Natural killer cell treated with Interleukin-12 subunit alpha and Interleukin-12 subunit beta and Interleukin-15 and Interleukin-18, amount 100 ng/mL, for 72 hours (primary cell): ENCODE results near the gene CFAP54. TPM values are rescaled to one million over a fixed set of nuclear protein-coding genes. Genes with fewer than 3 reads are reported as not detected.
"Not testable (repeated sequence)": the region's sequence is repeated elsewhere in the genome, so short reads cannot be mapped to it uniquely, and the experiment has no call there.

Source experiments
- ATAC-seq, 2 donors: fragments of 150-1000 bp; cut with Tn5 transposase in 1 of 2; sonication (Bioruptor Pico), chemical (Tn5 transposase) in 1 of 2; 2 replicates each; pipeline ENCODE4 v1.10.0; 2021
- DNase-seq: peaks from one replicate; pipeline ENCODE4 v3.0.0; 2022; ENCODE audit warnings: low spot score
- H3K27ac Mint-ChIP-seq, 2 donors: 1 replicate in 1 of 2; 2 replicates in 1 of 2; pipeline ENCODE4 v1.8.0; 2022; ENCODE audit warnings: mixed read lengths in 2 of 2, mild to moderate bottlenecking in 1 of 2, moderate library complexity in 1 of 2
- H3K27me3 Mint-ChIP-seq, 2 donors: 1 replicate in 1 of 2; 2 replicates in 1 of 2; pipeline ENCODE4 v1.8.0; 2022; ENCODE audit warnings: mixed read lengths in 2 of 2
- H3K36me3 Mint-ChIP-seq: one replicate; pipeline ENCODE4 v1.8.0; 2022; ENCODE audit warnings: mixed read lengths
- H3K4me1 Mint-ChIP-seq, 2 donors: 1 replicate in 1 of 2; 2 replicates in 1 of 2; pipeline ENCODE4 v1.8.0; 2022; ENCODE audit warnings: low read depth in 2 of 2, mixed read lengths in 2 of 2, mild to moderate bottlenecking in 1 of 2
- H3K4me3 Mint-ChIP-seq: one replicate; pipeline ENCODE4 v1.8.0; 2022; ENCODE audit warnings: mixed read lengths
- H3K9me3 Mint-ChIP-seq: 2 replicates; pipeline ENCODE4 v1.8.0; 2022; ENCODE audit warnings: mixed read lengths
- total RNA-seq, 2 donors: library from RNA; stranded (reverse); gene quantifications; one replicate each; pipeline ENCODE4 v1.2.3, GENCODE V29; 2022

The CFAP54 gene
- total RNA-seq, 2 donors from 2014 or later = 0.14 to 0.50 TPM

DNA sequence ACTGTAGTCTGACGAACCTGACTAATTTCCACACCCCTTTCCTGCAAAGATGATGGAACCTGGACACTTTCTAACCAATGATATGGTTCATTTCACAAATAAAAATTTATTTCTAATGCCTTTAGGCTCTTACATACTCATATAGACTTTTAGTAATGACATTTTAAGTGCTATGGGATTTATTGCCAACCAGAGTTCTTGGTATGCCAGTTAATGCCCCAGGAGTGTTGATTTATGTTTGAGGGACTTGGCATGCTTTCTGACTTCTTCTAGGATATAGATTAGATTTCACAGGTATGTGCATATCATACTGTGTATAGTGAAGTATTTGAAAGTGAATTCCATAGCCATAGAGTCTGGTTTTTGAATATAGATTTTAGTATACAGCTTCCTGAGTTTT, 159.5 kb downstream of the CFAP54 start:
- Mint-ChIP-seq H3K4me3 (no peak overlapping the region), H3K4me1 (no peaks in the 10 kb centered on the region), H3K9me3 (peaks cover 4% of the 10 kb centered on the region), H3K36me3 (no peaks in the 10 kb centered on the region), H3K27me3 (peaks cover 14 to 15% of the 10 kb centered on the region in 2 donors), H3K27ac (no peak overlapping the region)
- ATAC-seq (no peak), DNase-seq (no peak)

DNA sequence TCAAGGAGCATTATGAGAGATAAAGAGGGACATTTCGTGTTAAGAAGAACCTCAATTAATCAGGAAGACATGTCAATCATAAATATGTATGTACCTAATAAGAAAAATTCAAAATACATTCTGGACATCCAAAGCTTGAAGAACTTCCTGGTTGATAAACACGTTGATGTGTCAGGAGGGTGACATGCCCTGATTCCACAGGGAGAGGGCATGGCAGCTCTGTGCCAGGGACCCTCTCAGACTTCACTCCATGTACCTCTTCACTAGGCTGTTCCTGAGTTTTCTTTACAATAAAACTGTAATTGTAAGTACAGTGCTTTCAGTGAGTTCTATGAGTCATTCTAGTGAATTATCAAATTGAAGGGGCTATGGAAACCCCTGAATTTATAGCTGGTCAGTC, 163.5 kb downstream of the CFAP54 start:
- ATAC-seq = no peak
- Mint-ChIP-seq H3K4me1 (no peaks in the 10 kb centered on the region), H3K27me3 (peaks cover 11 to 21% of the 10 kb centered on the region in 2 donors), H3K9me3 (no peaks in the 10 kb centered on the region), H3K27ac (no peak overlapping the region), H3K4me3 (no peak overlapping the region), H3K36me3 (no peaks in the 10 kb centered on the region)
- no peak for DNase-seq

DNA sequence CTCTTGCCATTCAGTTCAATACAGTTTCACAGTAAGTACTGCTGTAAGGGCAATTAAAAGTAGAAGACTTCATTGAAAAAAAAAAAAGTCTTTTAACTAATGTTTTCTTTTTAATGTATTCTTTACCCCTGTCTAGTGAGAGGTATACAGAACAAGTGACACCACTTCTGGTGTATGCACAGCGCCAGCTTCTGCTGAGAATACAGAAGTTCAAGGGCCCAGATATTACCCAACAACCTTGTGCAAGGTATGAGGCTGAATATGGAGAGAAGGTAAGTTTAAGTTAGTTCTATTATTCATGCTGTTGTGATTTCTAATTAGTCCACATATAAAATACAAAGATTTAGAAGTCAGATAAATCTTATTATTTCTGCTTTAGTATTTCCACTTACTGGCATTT, 168.7 kb downstream of the CFAP54 start:
- H3K36me3 Mint-ChIP-seq = no peaks in the 10 kb centered on the region
- H3K9me3 Mint-ChIP-seq = no peaks in the 10 kb centered on the region
- H3K27ac Mint-ChIP-seq = no peak overlapping the region
- H3K4me1 Mint-ChIP-seq = no peaks in the 10 kb centered on the region
- DNase-seq (no peak), ATAC-seq (no peak)
- H3K27me3 Mint-ChIP-seq = peaks cover 14 to 28% of the 10 kb centered on the region in 2 donors
- no peak overlapping the region for H3K4me3 Mint-ChIP-seq

DNA sequence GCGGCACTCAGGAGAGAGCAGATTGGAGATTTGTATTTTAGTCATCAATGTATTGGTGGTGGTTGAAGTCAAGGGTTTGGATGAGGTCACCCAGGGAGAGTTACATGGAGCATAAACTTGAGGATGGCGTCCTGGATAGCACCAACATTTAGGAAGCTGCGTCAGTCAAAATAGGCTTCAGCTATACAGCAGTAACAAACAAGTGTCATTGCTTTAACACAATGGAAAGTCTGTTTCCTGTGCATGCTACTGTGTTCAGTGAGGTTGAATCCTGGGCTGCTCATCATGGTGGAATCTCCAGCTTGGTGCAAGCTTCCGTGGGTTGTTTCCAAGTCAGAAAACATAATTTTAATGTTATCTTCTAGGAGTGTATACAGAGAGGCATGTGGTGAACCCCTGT, 180.4 kb downstream of the CFAP54 start:
- Mint-ChIP-seq H3K4me1 (no peaks in the 10 kb centered on the region), H3K4me3 (no peak overlapping the region), H3K36me3 (no peaks in the 10 kb centered on the region), H3K27ac (no peak overlapping the region), H3K9me3 (no peaks in the 10 kb centered on the region), H3K27me3 (peaks cover 10 to 29% of the 10 kb centered on the region in 2 donors)
- ATAC-seq (no peak), DNase-seq (no peak)

DNA sequence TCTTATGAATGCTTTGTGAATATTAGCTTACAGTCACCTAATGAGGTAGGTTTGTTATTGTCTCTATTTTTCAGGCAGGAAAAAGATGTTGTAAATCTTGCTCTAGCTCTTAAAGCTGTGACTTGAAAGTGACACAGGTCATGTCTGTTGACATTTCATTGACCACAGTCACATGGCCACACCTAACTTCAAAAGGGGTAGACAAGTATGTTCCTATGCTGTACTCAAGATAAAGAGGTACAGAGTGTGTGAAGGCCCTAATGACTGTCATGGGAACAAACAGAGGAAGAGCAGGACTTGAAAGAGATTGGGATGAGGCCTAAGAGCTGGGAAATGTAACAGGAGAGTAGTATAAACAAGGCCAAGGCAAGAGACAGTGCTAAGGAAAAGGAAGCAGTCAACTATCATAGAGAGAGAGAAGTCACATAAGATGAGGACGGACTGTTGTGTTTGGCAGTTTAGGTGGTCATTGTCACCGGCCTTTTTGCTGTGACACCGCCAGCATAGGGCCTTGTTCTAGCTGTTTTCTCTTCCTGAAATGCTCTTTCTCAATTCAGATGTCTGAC, 181.0 kb downstream of the CFAP54 start:
- no peak overlapping the region for H3K4me3 Mint-ChIP-seq

DNA sequence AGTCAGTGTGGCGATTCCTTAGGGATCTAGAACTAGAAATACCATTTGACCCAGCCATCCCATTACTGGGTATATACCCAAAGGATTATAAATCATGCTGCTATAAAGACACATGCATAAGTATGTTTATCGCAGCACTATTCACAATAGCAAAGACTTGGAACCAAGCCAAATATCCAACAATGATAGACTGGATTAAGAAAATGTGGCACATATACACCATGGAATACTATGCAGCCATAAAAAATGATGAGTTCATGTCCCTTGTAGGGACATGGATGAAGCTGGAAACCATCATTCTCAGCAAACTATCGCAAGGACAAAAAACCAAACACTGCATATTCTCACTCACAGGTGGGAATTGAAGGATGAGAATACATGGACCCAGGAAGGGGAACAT, 186.1 kb downstream of the CFAP54 start:
- H3K27ac Mint-ChIP-seq, ATAC-seq, H3K9me3 Mint-ChIP-seq, H3K36me3 Mint-ChIP-seq, H3K4me3 Mint-ChIP-seq, H3K4me1 Mint-ChIP-seq, DNase-seq: not testable (repeated sequence)
- peaks cover 16 to 29% of the 10 kb centered on the region in 2 donors for H3K27me3 Mint-ChIP-seq

More for the DNA sequence above, 181.0 kb downstream of the CFAP54 start:
- Mint-ChIP-seq H3K27ac (no peak overlapping the region), H3K36me3 (no peaks in the 10 kb centered on the region), H3K4me1 (no peaks in the 10 kb centered on the region), H3K9me3 (no peaks in the 10 kb centered on the region), H3K27me3 (peaks cover 10 to 24% of the 10 kb centered on the region in 2 donors)
- DNase-seq (no peak), ATAC-seq (no peak)

DNA sequence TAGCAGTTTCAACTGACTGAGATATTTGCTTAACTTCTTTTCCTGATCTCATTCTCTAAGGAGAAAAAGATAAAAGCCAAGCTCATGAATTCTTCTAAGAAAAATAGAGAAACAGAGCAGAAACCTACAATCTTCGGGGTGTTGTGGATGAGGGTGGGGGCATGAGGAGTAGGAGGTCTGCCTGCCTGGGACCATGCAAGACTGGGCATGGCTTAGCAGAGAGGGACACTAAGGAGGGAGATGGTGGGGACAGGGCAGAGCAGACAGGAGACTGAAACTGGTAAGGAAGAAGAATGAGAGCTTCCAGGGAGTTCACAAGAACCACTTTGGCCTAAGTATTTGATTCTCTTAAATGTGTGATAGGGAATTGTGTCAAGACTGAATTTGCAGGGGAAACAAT, 188.0 kb downstream of the CFAP54 start:
- Mint-ChIP-seq H3K27me3 (peaks cover 12 to 21% of the 10 kb centered on the region in 2 donors), H3K9me3 (no peaks in the 10 kb centered on the region), H3K4me1 (no peaks in the 10 kb centered on the region), H3K27ac (no peak overlapping the region), H3K36me3 (no peaks in the 10 kb centered on the region), H3K4me3 (no peak overlapping the region)
- ATAC-seq = no peak
- no peak for DNase-seq

DNA sequence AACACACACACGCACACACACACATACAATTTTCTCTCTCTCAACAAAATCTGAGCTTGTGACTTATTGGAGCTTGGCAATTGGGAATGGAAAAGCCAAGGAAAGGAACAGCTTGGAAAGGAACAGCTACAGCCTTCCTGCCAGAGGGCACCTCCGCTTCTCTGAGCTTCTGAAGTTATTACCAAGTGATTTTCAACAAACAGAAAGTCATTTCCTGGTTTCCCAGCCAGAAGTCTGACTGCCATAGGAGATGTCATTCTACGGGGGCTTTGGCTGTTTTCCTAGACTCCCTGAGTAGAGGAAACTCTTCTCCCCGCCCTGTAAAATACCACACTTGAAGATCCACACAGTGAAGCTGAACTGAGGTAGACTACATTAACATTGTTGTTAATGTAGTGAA, 198.3 kb downstream of the CFAP54 start:
- Mint-ChIP-seq H3K27ac (no peak overlapping the region), H3K27me3 (peaks cover 15 to 16% of the 10 kb centered on the region in 2 donors), H3K9me3 (peaks cover 2% of the 10 kb centered on the region), H3K4me3 (no peak overlapping the region), H3K36me3 (no peaks in the 10 kb centered on the region), H3K4me1 (no peaks in the 10 kb centered on the region)
- DNase-seq (no peak), ATAC-seq (no peak)

DNA sequence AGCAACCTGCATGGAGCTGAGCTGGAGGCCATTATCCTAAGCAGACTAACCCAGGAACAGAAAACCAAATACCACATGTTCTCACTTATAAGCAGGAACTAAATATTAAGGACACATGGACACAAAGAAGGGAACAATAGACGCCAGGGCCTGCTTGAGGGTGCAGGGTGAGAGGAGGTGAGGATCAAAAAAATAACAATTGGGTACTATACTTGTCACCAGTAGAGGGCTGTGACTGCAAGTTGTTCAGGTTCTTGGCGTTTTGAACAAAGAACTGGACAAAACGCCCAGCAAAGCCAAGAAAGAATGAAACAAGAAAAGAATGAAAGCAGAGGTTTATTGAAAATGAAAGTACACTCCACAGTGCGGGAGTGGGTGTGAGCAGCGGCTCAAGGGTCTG, 209.1 kb downstream of the CFAP54 start:
- Mint-ChIP-seq H3K27ac (no peak overlapping the region), H3K4me1 (peaks cover 0 to 3% of the 10 kb centered on the region in 2 donors), H3K27me3 (peaks cover 36 to 45% of the 10 kb centered on the region in 2 donors), H3K9me3 (peaks cover 5% of the 10 kb centered on the region), H3K36me3 (no peaks in the 10 kb centered on the region), H3K4me3 (no peak overlapping the region)
- DNase-seq (no peak), ATAC-seq (no peak)

DNA sequence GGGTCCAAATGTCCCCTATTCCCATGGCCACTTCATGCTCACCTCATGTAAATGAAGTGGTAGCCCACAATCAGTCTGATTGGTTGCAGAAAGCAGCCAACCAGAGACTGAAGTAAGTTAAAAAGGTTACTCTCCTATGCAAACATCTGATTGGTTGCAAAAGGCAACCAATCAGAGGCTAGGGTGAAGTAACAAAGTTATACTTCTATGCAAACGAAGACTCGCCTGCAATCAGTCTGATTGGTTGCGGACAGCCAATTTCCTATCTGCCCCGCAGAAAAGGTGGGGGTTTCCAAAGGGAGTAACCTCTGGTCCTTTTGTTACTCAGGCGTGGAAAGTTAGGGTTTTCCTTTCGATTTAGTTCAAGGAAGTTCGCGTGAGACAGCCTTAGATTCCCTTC, 209.6 kb downstream of the CFAP54 start:
- Mint-ChIP-seq H3K36me3 (no peaks in the 10 kb centered on the region), H3K9me3 (peaks cover 5% of the 10 kb centered on the region)

DNA sequence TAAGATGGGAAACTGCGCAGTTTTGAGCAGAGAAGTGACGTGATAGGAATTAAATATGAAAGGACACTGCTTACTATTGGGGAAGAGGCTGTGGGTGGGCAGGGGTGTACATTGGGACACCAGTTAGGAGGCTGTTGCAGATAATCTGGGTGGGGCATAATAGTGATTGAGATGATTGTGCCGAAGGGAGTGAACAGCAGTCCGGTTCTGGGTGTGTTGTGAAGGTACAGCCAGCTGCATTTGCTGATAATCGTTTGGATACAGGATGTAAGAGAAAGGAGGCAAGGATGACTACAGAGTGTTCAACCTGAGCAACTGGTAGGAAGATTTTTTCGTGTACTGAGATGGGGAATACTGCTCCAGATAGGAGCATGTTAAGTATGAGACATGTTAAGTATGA, 212.5 kb downstream of the CFAP54 start:
- H3K27me3 Mint-ChIP-seq = peaks cover 28 to 36% of the 10 kb centered on the region in 2 donors
- H3K36me3 Mint-ChIP-seq = no peaks in the 10 kb centered on the region
- H3K4me1 Mint-ChIP-seq = peaks cover 0 to 3% of the 10 kb centered on the region in 2 donors
- ATAC-seq (peak in 1 of 2 donors; percentile 43), DNase-seq (no peak)
- H3K9me3 Mint-ChIP-seq = no peaks in the 10 kb centered on the region
- H3K27ac Mint-ChIP-seq = no peak overlapping the region
- H3K4me3 Mint-ChIP-seq = no peak overlapping the region

More for the DNA sequence above, 209.6 kb downstream of the CFAP54 start:
- ATAC-seq (no peak), DNase-seq (no peak)
- peaks cover 0 to 3% of the 10 kb centered on the region in 2 donors for H3K4me1 Mint-ChIP-seq
- no peak overlapping the region for H3K27ac Mint-ChIP-seq
- H3K4me3 Mint-ChIP-seq = no peak overlapping the region
- peaks cover 36 to 45% of the 10 kb centered on the region in 2 donors for H3K27me3 Mint-ChIP-seq

DNA sequence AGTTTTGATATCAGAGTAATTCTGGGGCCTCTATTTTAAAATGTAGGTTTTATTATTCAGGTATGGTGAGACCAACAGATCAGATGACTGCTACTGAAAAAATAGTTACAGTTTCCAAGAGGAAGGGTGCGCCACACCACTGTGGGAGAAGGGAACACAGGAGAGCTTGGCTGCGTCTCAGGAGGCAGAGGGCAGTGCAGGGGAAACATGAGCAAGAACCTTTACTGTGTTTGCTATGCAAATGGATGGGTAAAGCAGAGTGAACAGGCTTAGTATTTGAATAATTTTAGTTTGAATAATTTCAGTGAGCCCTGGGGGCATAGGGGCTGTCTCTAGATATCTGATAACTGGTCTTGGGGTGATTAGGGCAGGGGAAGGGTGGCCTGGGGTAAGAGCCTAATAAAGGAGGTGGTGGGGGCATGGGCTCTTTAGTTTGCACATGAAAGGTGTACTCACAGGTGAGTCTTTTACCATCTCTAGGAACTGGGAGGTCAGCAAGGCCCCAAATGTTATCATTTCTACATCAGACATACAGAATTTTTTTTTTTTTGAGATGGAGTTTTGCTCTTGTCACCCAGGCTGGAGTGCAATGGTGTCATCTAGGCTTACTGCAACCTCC, 220.9 kb downstream of the CFAP54 start:
- Mint-ChIP-seq H3K9me3 (no peaks in the 10 kb centered on the region), H3K27me3 (peaks cover 11 to 12% of the 10 kb centered on the region in 2 donors), H3K27ac (no peak overlapping the region), H3K4me1 (no peaks in the 10 kb centered on the region), H3K4me3 (no peak overlapping the region), H3K36me3 (no peaks in the 10 kb centered on the region)
- DNase-seq = no peak
- ATAC-seq = no peak

DNA sequence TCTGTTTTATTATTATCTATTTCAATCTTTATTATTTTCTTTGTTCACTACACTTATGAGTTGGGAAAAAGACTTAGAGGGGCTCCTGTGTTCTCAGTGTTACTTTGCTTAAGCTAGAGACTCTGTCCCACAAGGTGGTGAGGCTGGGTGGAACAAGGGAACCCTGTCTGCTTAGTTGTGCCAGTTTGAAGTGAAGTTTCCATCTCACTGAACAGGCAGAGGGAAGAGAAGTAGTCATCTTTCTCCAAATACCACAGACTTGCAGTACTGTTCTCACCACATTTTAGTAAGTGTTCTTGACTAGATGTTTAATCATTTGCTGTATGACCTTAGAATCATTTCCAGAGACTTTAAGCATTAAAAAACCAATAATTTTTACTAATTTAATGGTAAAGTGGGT, 222.0 kb downstream of the CFAP54 start:
- ATAC-seq (no peak), DNase-seq (no peak)
- no peak overlapping the region for H3K27ac Mint-ChIP-seq
- no peaks in the 10 kb centered on the region for H3K4me1 Mint-ChIP-seq
- no peak overlapping the region for H3K4me3 Mint-ChIP-seq
- peaks cover 11 to 12% of the 10 kb centered on the region in 2 donors for H3K27me3 Mint-ChIP-seq
- no peaks in the 10 kb centered on the region for H3K36me3 Mint-ChIP-seq
- H3K9me3 Mint-ChIP-seq = no peaks in the 10 kb centered on the region

DNA sequence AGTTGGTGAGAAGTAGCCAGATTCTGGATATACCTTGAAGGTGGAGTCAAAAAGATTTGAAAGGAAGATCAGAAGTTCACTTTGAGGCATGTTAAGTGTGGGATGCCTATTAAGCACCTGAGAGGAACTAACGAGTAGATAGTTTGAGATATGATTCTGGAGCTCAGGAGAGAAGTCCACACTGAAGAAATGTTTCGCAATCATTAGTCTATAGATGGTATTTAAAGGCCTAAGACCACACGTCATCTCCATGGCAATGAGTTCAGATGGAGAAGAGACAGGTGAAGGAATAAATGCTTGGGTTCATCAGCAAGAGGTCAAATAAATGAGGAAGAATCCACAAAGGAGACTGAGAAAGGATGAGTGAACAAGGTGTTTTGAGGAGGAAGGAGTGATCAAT, 224.8 kb downstream of the CFAP54 start:
- no peak overlapping the region for H3K4me3 Mint-ChIP-seq
- ATAC-seq = no peak
- peaks cover 11 to 12% of the 10 kb centered on the region in 2 donors for H3K27me3 Mint-ChIP-seq
- no peaks in the 10 kb centered on the region for H3K36me3 Mint-ChIP-seq
- no peak for DNase-seq
- H3K4me1 Mint-ChIP-seq = no peaks in the 10 kb centered on the region
- no peak overlapping the region for H3K27ac Mint-ChIP-seq
- no peaks in the 10 kb centered on the region for H3K9me3 Mint-ChIP-seq
